ENCODE data around the gene PBRM1.

PBRM1 gene

DNA sequence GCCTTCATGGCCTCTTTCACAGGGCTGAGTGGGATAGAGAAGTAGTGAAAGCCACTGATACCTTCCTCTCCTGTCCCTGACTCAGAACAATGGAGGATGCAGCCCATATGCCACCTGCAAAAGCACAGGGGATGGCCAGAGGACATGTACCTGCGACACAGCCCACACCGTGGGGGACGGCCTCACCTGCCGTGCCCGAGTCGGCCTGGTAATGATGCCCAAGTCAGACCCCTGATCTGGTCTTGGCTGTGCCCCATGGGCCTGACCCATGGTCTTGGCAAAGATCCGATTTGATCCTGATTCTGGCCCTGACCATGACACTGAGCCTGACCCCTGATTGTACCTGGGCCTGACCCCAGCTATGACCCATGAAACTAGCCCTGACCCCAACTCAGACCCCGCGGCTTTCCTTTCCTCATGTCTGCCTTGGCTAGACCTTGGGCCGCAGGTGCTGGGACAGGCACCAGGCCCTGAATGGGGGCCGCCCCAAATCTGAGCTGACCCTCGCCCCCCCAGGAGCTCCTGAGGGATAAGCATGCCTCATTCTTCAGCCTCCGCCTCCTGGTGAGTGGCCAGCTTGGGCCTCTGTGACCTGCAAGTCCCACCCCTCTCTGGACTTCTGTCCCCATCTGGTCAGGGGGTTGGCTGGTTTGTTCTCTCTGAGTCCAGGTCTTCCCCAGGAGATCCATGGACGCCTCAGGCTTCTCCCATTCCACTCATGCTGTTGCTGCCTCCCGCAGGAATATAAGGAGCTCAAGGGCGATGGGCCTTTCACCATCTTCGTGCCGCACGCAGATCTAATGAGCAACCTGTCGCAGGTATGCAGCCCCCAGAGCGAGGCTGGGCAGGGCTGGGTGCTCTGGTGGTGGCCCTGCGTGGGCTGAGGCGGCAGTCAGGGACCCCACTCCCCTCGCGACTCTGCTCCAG, 167.7 kb downstream of the PBRM1 start:
- no peak overlapping the region for H3K4me3 Mint-ChIP-seq
- no peak overlapping the region for H3K27ac Mint-ChIP-seq
- H3K4me1 Mint-ChIP-seq (ENCODE audit: low read depth) = no peaks in the 10 kb centered on the region
- no peaks in the 10 kb centered on the region for H3K9me3 Mint-ChIP-seq
- H3K27me3 Mint-ChIP-seq (ENCODE audit: low read depth) = no peaks in the 10 kb centered on the region
- H3K36me3 Mint-ChIP-seq (ENCODE audit: low read depth) = no peaks in the 10 kb centered on the region

DNA sequence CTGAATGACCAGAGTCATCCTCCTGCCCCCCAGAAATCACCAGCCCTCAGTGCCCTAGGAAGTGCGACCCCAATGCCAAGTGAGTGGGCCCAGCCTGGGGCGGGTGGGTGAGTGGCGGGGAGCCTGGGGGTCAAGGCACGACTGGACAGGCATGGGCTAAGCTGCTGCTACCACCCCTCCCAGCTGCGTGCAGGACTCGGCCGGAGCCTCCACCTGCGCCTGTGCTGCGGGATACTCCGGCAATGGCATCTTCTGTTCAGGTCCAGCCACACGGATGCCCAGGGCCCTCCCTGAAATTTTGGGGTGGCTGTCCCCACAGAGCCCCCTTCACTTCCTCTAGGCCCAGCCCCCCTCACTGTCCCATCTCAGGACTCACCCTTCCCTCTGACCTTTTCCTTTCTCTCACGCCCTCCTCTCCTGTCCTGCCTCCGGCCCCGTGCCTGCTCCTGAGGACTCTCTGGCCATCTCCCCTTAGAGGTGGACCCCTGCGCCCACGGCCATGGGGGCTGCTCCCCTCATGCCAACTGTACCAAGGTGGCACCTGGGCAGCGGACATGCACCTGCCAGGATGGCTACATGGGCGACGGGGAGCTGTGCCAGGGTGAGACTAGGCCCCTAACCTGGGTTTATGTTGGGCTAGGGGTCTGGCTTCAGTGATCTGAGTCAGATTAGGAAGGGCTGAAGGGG, 169.1 kb downstream of the PBRM1 start:
- H3K4me3 Mint-ChIP-seq = no peak overlapping the region
- no peak overlapping the region for H3K27ac Mint-ChIP-seq
- no peaks in the 10 kb centered on the region for H3K36me3 Mint-ChIP-seq (ENCODE audit: low read depth)
- no peaks in the 10 kb centered on the region for H3K27me3 Mint-ChIP-seq (ENCODE audit: low read depth)
- H3K9me3 Mint-ChIP-seq = no peaks in the 10 kb centered on the region
- no peaks in the 10 kb centered on the region for H3K4me1 Mint-ChIP-seq (ENCODE audit: low read depth)

DNA sequence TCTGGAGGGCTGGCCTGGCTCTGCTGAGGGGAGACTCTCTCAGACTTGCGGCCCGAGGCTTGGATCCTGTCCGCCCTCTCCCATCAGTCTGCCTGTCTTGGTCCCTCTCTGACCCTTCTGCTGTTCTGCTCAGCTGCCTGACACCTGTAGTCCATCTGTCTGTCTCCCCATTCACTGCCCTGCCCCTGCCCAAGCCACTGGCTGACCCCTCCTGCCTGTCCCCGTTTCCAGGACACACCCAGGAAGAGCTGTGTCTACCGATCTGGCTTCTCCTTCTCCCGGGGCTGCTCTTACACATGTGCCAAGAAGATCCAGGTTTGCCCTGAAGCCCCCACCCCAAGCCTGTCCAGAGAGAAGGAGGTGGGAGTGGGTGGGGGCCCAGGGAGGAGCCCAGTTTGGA, 170.5 kb downstream of the PBRM1 start:
- Mint-ChIP-seq H3K27me3 (ENCODE audit: low read depth) (no peaks in the 10 kb centered on the region), H3K4me1 (ENCODE audit: low read depth) (no peaks in the 10 kb centered on the region), H3K9me3 (no peaks in the 10 kb centered on the region), H3K36me3 (ENCODE audit: low read depth) (no peaks in the 10 kb centered on the region), H3K4me3 (no peak overlapping the region), H3K27ac (no peak overlapping the region)

DNA sequence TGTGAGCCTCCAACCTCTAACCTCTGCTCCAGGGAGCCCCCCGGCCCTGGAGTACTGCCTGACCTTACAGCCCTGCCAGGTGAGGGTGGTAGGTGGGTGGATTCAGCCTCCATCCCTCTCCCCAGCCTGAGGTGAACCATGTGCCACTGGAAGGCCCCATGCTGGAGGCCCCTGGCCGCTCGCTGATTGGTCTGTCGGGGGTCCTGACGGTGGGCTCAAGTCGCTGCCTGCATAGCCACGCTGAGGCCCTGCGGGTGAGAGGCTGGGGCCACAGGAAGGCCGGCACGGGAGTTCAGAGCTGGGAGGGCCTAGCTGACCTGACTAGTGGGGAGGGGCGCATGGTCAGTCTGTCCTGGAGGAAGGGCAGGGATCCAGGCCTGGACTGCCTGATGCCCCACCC, 171.1 kb downstream of the PBRM1 start:
- Mint-ChIP-seq H3K27ac (no peak overlapping the region), H3K4me1 (ENCODE audit: low read depth) (no peaks in the 10 kb centered on the region), H3K27me3 (ENCODE audit: low read depth) (no peaks in the 10 kb centered on the region), H3K4me3 (no peak overlapping the region), H3K9me3 (no peaks in the 10 kb centered on the region), H3K36me3 (ENCODE audit: low read depth) (no peaks in the 10 kb centered on the region)

DNA sequence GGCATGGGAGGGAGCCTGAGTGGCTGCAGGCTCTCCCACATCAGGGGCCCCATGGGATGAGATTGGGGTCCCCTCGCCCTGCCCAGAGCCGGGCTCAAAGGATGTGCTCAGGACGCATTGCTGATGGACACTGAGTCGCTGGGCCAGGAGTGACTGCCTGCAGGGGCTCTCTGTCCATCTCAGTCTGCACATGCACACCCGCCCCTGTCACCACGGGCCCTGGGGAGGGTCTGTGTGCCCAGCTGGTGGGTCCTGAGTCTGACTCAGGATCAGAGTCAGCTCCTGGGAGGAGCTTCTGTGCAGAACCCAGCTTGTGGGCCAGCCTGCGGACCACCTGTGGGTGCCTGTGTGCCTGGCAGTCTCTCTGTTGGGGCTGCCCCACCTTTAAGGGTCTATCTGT, 172.4 kb downstream of the PBRM1 start:
- H3K27ac Mint-ChIP-seq = no peak overlapping the region
- H3K4me1 Mint-ChIP-seq (ENCODE audit: low read depth) = no peaks in the 10 kb centered on the region
- H3K27me3 Mint-ChIP-seq (ENCODE audit: low read depth) = no peaks in the 10 kb centered on the region
- H3K9me3 Mint-ChIP-seq = no peaks in the 10 kb centered on the region
- no peak overlapping the region for H3K4me3 Mint-ChIP-seq
- H3K36me3 Mint-ChIP-seq (ENCODE audit: low read depth) = no peaks in the 10 kb centered on the region

GRCh38 chr3:52512727-52513126, 173.0 kb downstream of the PBRM1 start:
- H3K36me3 Mint-ChIP-seq (ENCODE audit: low read depth) = no peaks in the 10 kb centered on the region
- no peaks in the 10 kb centered on the region for H3K4me1 Mint-ChIP-seq (ENCODE audit: low read depth)
- no peaks in the 10 kb centered on the region for H3K9me3 Mint-ChIP-seq
- no peaks in the 10 kb centered on the region for H3K27me3 Mint-ChIP-seq (ENCODE audit: low read depth)
- no peak overlapping the region for H3K4me3 Mint-ChIP-seq
- no peak overlapping the region for H3K27ac Mint-ChIP-seq

- Mint-ChIP-seq H3K27me3 (ENCODE audit: low read depth) (no peaks in the 10 kb centered on the region), H3K4me3 (no peak overlapping the region), H3K27ac (no peak overlapping the region), H3K4me1 (ENCODE audit: low read depth) (no peaks in the 10 kb centered on the region), H3K36me3 (ENCODE audit: low read depth) (no peaks in the 10 kb centered on the region), H3K9me3 (no peaks in the 10 kb centered on the region)
Measured at GRCh38 chr3:52512105-52512504, 173.6 kb downstream of the PBRM1 start.

DNA sequence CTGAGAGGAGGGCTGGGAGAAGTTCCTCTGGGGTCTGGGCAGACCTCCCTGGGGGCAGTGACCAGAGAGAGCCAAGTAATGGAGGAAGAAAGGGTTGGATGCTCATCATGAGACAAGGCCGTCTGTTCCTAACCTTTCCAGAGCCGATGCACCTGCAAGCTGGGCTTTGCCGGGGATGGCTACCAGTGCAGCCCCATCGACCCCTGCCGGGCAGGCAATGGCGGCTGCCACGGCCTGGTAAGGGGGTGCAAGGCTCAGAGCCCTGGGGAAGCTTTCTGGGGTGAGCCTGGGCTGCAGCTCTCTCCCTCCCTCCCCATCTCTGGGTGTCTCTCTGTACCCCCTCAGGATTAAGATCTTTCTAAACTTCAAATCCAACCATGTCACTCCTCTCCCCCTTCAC, 174.2 kb downstream of the PBRM1 start:
- Mint-ChIP-seq H3K4me1 (ENCODE audit: low read depth) (no peaks in the 10 kb centered on the region), H3K9me3 (no peaks in the 10 kb centered on the region), H3K27me3 (ENCODE audit: low read depth) (no peaks in the 10 kb centered on the region), H3K27ac (no peak overlapping the region), H3K36me3 (ENCODE audit: low read depth) (no peaks in the 10 kb centered on the region), H3K4me3 (no peak overlapping the region)

- H3K27me3 Mint-ChIP-seq (ENCODE audit: low read depth) = no peaks in the 10 kb centered on the region
- no peaks in the 10 kb centered on the region for H3K36me3 Mint-ChIP-seq (ENCODE audit: low read depth)
- H3K27ac Mint-ChIP-seq = no peak overlapping the region
- H3K4me3 Mint-ChIP-seq = no peak overlapping the region
- H3K9me3 Mint-ChIP-seq = no peaks in the 10 kb centered on the region
- H3K4me1 Mint-ChIP-seq (ENCODE audit: low read depth) = no peaks in the 10 kb centered on the region
Measured at GRCh38 chr3:52509753-52510328, 175.9 kb downstream of the PBRM1 start.

GRCh38 chr3:52507359-52507758, 178.4 kb downstream of the PBRM1 start:
- Mint-ChIP-seq H3K27ac (no peak overlapping the region), H3K36me3 (ENCODE audit: low read depth) (no peaks in the 10 kb centered on the region)

DNA sequence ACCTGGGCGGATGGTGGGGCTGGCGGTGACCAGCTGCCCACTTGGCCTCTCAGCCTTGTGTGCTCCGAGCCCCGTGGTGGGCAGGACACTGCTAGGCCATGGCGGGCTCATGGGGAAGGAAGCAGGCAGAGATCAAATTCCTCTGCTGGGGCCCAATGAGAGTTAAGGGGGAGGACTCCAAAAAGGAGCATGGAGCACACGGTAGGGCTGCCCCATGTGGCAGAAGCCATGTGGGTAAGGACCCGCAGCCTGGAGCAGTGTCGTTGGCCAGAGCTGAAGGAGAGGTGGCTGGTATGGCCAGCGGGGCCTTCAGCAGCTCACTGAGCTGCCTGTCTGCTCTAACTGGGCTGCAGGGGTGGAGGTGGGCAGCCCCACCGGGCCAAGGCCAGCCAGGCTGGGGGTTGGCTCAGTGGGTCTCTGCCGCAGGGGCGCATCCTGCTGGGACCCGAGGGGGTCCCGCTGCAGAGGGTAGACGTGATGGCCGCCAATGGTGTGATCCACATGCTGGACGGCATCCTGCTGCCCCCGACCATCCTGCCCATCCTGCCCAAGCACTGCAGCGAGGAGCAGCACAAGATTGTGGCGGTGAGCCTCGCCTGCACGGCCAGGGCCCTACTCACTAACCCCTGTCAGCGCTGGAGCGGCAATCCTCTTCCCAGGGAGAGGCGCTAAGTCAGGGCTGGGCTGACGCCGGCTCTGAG, 179.3 kb downstream of the PBRM1 start:
- H3K4me1 Mint-ChIP-seq (ENCODE audit: low read depth) = no peaks in the 10 kb centered on the region
- H3K4me3 Mint-ChIP-seq = no peak overlapping the region
- no peaks in the 10 kb centered on the region for H3K9me3 Mint-ChIP-seq
- no peak overlapping the region for H3K27ac Mint-ChIP-seq
- no peaks in the 10 kb centered on the region for H3K36me3 Mint-ChIP-seq (ENCODE audit: low read depth)
- no peaks in the 10 kb centered on the region for H3K27me3 Mint-ChIP-seq (ENCODE audit: low read depth)

More at GRCh38 chr3:52507359-52507758, 178.4 kb downstream of the PBRM1 start:
- Mint-ChIP-seq H3K27me3 (ENCODE audit: low read depth) (no peaks in the 10 kb centered on the region), H3K9me3 (no peaks in the 10 kb centered on the region), H3K4me1 (ENCODE audit: low read depth) (no peaks in the 10 kb centered on the region), H3K4me3 (no peak overlapping the region)

DNA sequence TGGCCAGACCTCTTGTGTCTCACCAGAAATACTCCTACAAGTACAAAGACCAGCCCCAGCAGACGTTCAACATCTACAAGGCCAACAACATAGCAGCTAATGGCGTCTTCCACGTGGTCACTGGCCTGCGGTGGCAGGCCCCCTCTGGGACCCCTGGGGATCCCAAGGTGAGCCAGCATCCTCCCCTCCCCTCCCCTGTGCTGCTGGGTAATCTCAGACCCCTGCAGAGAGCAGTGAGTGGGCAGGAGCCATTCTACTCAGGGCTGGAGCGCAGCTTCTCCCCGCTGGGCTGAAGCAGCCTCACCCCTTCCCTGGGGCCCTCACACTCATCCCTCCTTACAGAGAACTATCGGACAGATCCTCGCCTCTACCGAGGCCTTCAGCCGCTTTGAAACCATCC, 180.7 kb downstream of the PBRM1 start:
- Mint-ChIP-seq H3K27ac (no peak overlapping the region), H3K4me1 (ENCODE audit: low read depth) (no peaks in the 10 kb centered on the region), H3K9me3 (no peaks in the 10 kb centered on the region), H3K36me3 (ENCODE audit: low read depth) (no peaks in the 10 kb centered on the region), H3K4me3 (no peak overlapping the region), H3K27me3 (ENCODE audit: low read depth) (no peaks in the 10 kb centered on the region)

- Mint-ChIP-seq H3K9me3 (no peaks in the 10 kb centered on the region), H3K27ac (no peak overlapping the region), H3K27me3 (ENCODE audit: low read depth) (no peaks in the 10 kb centered on the region), H3K4me3 (no peak overlapping the region), H3K36me3 (ENCODE audit: low read depth) (no peaks in the 10 kb centered on the region), H3K4me1 (ENCODE audit: low read depth) (no peaks in the 10 kb centered on the region)
Measured at GRCh38 chr3:52503788-52504424, 181.8 kb downstream of the PBRM1 start.

DNA sequence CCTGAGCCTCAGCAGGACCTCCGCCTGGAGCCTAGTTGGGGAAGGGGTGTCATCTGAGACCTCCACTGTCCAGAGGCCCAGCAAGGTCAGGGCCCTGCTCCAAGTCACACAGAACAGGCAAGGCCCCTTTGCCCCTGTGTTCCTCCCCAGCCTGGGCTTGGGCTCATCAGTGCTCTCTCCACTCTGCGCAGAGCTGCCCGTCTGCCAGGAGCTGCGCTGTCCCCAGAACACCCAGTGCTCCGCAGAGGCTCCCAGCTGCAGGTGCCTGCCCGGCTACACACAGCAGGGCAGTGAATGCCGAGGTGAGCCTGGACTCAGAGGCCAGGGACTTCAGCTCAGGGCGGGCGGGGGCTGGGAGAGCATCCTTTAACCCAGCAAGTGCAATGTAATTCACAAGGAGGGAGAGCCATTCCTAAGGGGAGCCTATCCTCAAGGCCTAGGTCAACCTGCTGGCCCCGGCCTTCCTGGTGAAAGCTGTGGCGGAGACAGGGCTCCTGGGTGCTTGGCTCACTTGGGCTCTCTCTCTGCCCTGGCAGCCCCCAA, 182.8 kb downstream of the PBRM1 start:
- H3K27me3 Mint-ChIP-seq (ENCODE audit: low read depth) = no peaks in the 10 kb centered on the region
- H3K9me3 Mint-ChIP-seq = no peaks in the 10 kb centered on the region
- H3K4me1 Mint-ChIP-seq (ENCODE audit: low read depth) = no peaks in the 10 kb centered on the region
- H3K36me3 Mint-ChIP-seq (ENCODE audit: low read depth) = no peaks in the 10 kb centered on the region
- no peak overlapping the region for H3K4me3 Mint-ChIP-seq
- no peak overlapping the region for H3K27ac Mint-ChIP-seq
